ENCODE results near the gene MARCHF5.

The MARCHF5 gene

GRCh38 chr10:92274071-92274470 is 16.9 kb upstream of the MARCHF5 start:
- Histone ChIP-seq H3K4me3 (ENCODE audit: low read depth in 1 of 2, low read length in 2 of 2) (no peak overlapping the region), H3K27ac (ENCODE audit: low read depth, low read length) (no peak overlapping the region), H3K4me1 (ENCODE audit: insufficient read depth, low read length) (no peaks in the 10 kb centered on the region), H3K9me3 (ENCODE audit: low read length) (no peaks in the 10 kb centered on the region), H3K9ac (ENCODE audit: low read length) (no peak overlapping the region), H3K36me3 (ENCODE audit: insufficient read depth, low read length) (no peaks in the 10 kb centered on the region), H3K27me3 (ENCODE audit: control insufficient read depth in 1 of 2, insufficient read depth in 2 of 2, low read length in 2 of 2) (no peaks in the 10 kb centered on the region)

GRCh38 chr10:92278996-92279696 is 11.8 kb upstream of the MARCHF5 start:
- H3K4me1 ChIP-seq (ENCODE audit: insufficient read depth, low read length), result peaks cover 5% of the 10 kb centered on the region
- no peaks in the 10 kb centered on the region for H3K27me3 ChIP-seq (ENCODE audit: control insufficient read depth in 1 of 2, insufficient read depth in 2 of 2, low read length in 2 of 2)
- H3K36me3 ChIP-seq (ENCODE audit: insufficient read depth, low read length), result no peaks in the 10 kb centered on the region
- no peak overlapping the region for H3K9ac ChIP-seq (ENCODE audit: low read length)
- peak overlapping the region in 1 of 2 donors; percentile 61 for H3K4me3 ChIP-seq (ENCODE audit: low read depth in 1 of 2, low read length in 2 of 2)
- H3K27ac ChIP-seq (ENCODE audit: low read depth, low read length), result peak overlapping the region; percentile 75
- H3K9me3 ChIP-seq (ENCODE audit: low read length), result no peaks in the 10 kb centered on the region

GRCh38 chr10:92284112-92284704 is 6.8 kb upstream of the MARCHF5 start:
- Histone ChIP-seq H3K27ac (ENCODE audit: low read depth, low read length) (no peak overlapping the region), H3K9ac (ENCODE audit: low read length) (no peak overlapping the region), H3K4me3 (ENCODE audit: low read depth in 1 of 2, low read length in 2 of 2) (no peak overlapping the region), H3K9me3 (ENCODE audit: low read length) (no peaks in the 10 kb centered on the region), H3K27me3 (ENCODE audit: control insufficient read depth in 1 of 2, insufficient read depth in 2 of 2, low read length in 2 of 2) (no peaks in the 10 kb centered on the region), H3K4me1 (ENCODE audit: insufficient read depth, low read length) (peaks cover 11% of the 10 kb centered on the region), H3K36me3 (ENCODE audit: insufficient read depth, low read length) (no peaks in the 10 kb centered on the region)

- peak overlapping the region; percentile 95 for H3K9ac ChIP-seq (ENCODE audit: low read length)
- peak overlapping the region; percentile 97 for H3K27ac ChIP-seq (ENCODE audit: low read depth, low read length)
- H3K4me1 ChIP-seq (ENCODE audit: insufficient read depth, low read length), result peaks cover 12% of the 10 kb centered on the region
- H3K4me3 ChIP-seq (ENCODE audit: low read depth in 1 of 2, low read length in 2 of 2), result peak overlapping the region; percentile 90 to 100
- H3K9me3 ChIP-seq (ENCODE audit: low read length), result no peaks in the 10 kb centered on the region
- H3K36me3 ChIP-seq (ENCODE audit: insufficient read depth, low read length), result no peaks in the 10 kb centered on the region
- no peaks in the 10 kb centered on the region for H3K27me3 ChIP-seq (ENCODE audit: control insufficient read depth in 1 of 2, insufficient read depth in 2 of 2, low read length in 2 of 2)
Observed at GRCh38 chr10:92290076-92290836, 711 bp upstream of the MARCHF5 start.

GRCh38 chr10:92291616-92291865 is 574 bp downstream of the MARCHF5 start:
- no peaks in the 10 kb centered on the region for H3K36me3 ChIP-seq (ENCODE audit: insufficient read depth, low read length)
- H3K4me3 ChIP-seq (ENCODE audit: low read depth in 1 of 2, low read length in 2 of 2), result peak overlapping the region; percentile 90 to 100
- peak overlapping the region; percentile 83 for H3K9ac ChIP-seq (ENCODE audit: low read length)
- H3K27me3 ChIP-seq (ENCODE audit: control insufficient read depth in 1 of 2, insufficient read depth in 2 of 2, low read length in 2 of 2), result no peaks in the 10 kb centered on the region
- peaks cover 12% of the 10 kb centered on the region for H3K4me1 ChIP-seq (ENCODE audit: insufficient read depth, low read length)
- peak overlapping the region; percentile 97 for H3K27ac ChIP-seq (ENCODE audit: low read depth, low read length)
- H3K9me3 ChIP-seq (ENCODE audit: low read length), result no peaks in the 10 kb centered on the region

GRCh38 chr10:92291921-92292845 is 1.2 kb downstream of the MARCHF5 start:
- peak overlapping the region; percentile 90 to 100 for H3K4me3 ChIP-seq (ENCODE audit: low read depth in 1 of 2, low read length in 2 of 2)
- no peaks in the 10 kb centered on the region for H3K9me3 ChIP-seq (ENCODE audit: low read length)
- H3K36me3 ChIP-seq (ENCODE audit: insufficient read depth, low read length), result no peaks in the 10 kb centered on the region
- no peaks in the 10 kb centered on the region for H3K27me3 ChIP-seq (ENCODE audit: control insufficient read depth in 1 of 2, insufficient read depth in 2 of 2, low read length in 2 of 2)
- peak overlapping the region; percentile 83 for H3K9ac ChIP-seq (ENCODE audit: low read length)
- H3K4me1 ChIP-seq (ENCODE audit: insufficient read depth, low read length), result peaks cover 12% of the 10 kb centered on the region
- peak overlapping the region; percentile 97 for H3K27ac ChIP-seq (ENCODE audit: low read depth, low read length)

- H3K27me3 ChIP-seq (ENCODE audit: control insufficient read depth in 1 of 2, insufficient read depth in 2 of 2, low read length in 2 of 2), result no peaks in the 10 kb centered on the region
- no peaks in the 10 kb centered on the region for H3K4me1 ChIP-seq (ENCODE audit: insufficient read depth, low read length)
- H3K4me3 ChIP-seq (ENCODE audit: low read depth in 1 of 2, low read length in 2 of 2), result no peak overlapping the region
- H3K36me3 ChIP-seq (ENCODE audit: insufficient read depth, low read length), result no peaks in the 10 kb centered on the region
- no peak overlapping the region for H3K27ac ChIP-seq (ENCODE audit: low read depth, low read length)
- no peaks in the 10 kb centered on the region for H3K9me3 ChIP-seq (ENCODE audit: low read length)
- H3K9ac ChIP-seq (ENCODE audit: low read length), result no peak overlapping the region
Observed at GRCh38 chr10:92298487-92298886, 7.5 kb downstream of the MARCHF5 start.

GRCh38 chr10:92303096-92303495 is 12.1 kb downstream of the MARCHF5 start:
- Histone ChIP-seq H3K36me3 (ENCODE audit: insufficient read depth, low read length) (no peaks in the 10 kb centered on the region), H3K4me3 (ENCODE audit: low read depth in 1 of 2, low read length in 2 of 2) (no peak overlapping the region), H3K4me1 (ENCODE audit: insufficient read depth, low read length) (no peaks in the 10 kb centered on the region), H3K9ac (ENCODE audit: low read length) (no peak overlapping the region), H3K27me3 (ENCODE audit: control insufficient read depth in 1 of 2, insufficient read depth in 2 of 2, low read length in 2 of 2) (no peaks in the 10 kb centered on the region), H3K27ac (ENCODE audit: low read depth, low read length) (no peak overlapping the region), H3K9me3 (ENCODE audit: low read length) (no peaks in the 10 kb centered on the region)

GRCh38 chr10:92304061-92304460 is 13.1 kb downstream of the MARCHF5 start:
- H3K9ac ChIP-seq (ENCODE audit: low read length), result no peak overlapping the region
- H3K4me1 ChIP-seq (ENCODE audit: insufficient read depth, low read length), result no peaks in the 10 kb centered on the region
- no peak overlapping the region for H3K4me3 ChIP-seq (ENCODE audit: low read depth in 1 of 2, low read length in 2 of 2)
- H3K9me3 ChIP-seq (ENCODE audit: low read length), result no peaks in the 10 kb centered on the region
- H3K36me3 ChIP-seq (ENCODE audit: insufficient read depth, low read length), result no peaks in the 10 kb centered on the region
- no peak overlapping the region for H3K27ac ChIP-seq (ENCODE audit: low read depth, low read length)
- H3K27me3 ChIP-seq (ENCODE audit: control insufficient read depth in 1 of 2, insufficient read depth in 2 of 2, low read length in 2 of 2), result no peaks in the 10 kb centered on the region

- no peaks in the 10 kb centered on the region for H3K27me3 ChIP-seq (ENCODE audit: control insufficient read depth in 1 of 2, insufficient read depth in 2 of 2, low read length in 2 of 2)
- H3K27ac ChIP-seq (ENCODE audit: low read depth, low read length), result no peak overlapping the region
- H3K36me3 ChIP-seq (ENCODE audit: insufficient read depth, low read length), result no peaks in the 10 kb centered on the region
- H3K4me1 ChIP-seq (ENCODE audit: insufficient read depth, low read length), result no peaks in the 10 kb centered on the region
- H3K9ac ChIP-seq (ENCODE audit: low read length), result no peak overlapping the region
- H3K4me3 ChIP-seq (ENCODE audit: low read depth in 1 of 2, low read length in 2 of 2), result no peak overlapping the region
- no peaks in the 10 kb centered on the region for H3K9me3 ChIP-seq (ENCODE audit: low read length)
Observed at GRCh38 chr10:92305133-92306072, 14.4 kb downstream of the MARCHF5 start.

All from muscle layer of colon (tissue), 2 donors.